SK-N-SH (cell line): Measurements from ENCODE around the gene EFS. TPM values are rescaled to one million over a fixed set of nuclear protein-coding genes. Genes with fewer than 3 reads are reported as not detected.

Source experiments
- CTCF ChIA-PET: fragments of 300-600, 350-600 bp; formaldehyde crosslinking; extraction: SDS; loops from one replicate; lab custom pipeline; 2021; lab: Yijun Ruan, JAX
- POLR2A ChIA-PET: fragments of 350-600 bp; sonication (Branson Sonifier 250); formaldehyde crosslinking; extraction: SDS; loops from one replicate; lab custom pipeline; 2020; ENCODE audit warnings: antibody characterized with exemption, inconsistent platforms; lab: Yijun Ruan, JAX
- DNase-seq: peaks from one replicate; pipeline ENCODE4 v3.0.0; 2012
- H2AFZ ChIP-seq: fragments of 200-600 bp; sonication (generic); 2 replicates; pipeline ENCODE4 v1.8.1; 2016; ENCODE audit warnings: antibody characterized with exemption, mild to moderate bottlenecking, low read depth
- H3F3A ChIP-seq: fragments of 200-600 bp; sonication (generic); replicated peaks from 2 replicates; pipeline ENCODE3; 2016; ENCODE audit warnings: antibody characterized with exemption, mild to moderate bottlenecking; ENCODE audit not compliant: insufficient read depth
- H3K27ac ChIP-seq, 2 experiments: fragments of 200-500 bp in 1 of 2; fragments of 200-600 bp in 1 of 2; sonication (Bioruptor generic) in 1 of 2; sonication (generic), shearing (Covaris generic) in 1 of 2; 2 replicates each; pipeline versions ENCODE4 v1.5.1 to v1.6.1; 2014 to 2016; ENCODE audit warnings: low read depth in 2 of 2, inconsistent platforms in 1 of 2, low read length in 1 of 2, mild to moderate bottlenecking in 1 of 2, mixed read lengths in 1 of 2
- H3K27me3 ChIP-seq: fragments of 200-600 bp; sonication (generic), shearing (Covaris generic); 2 replicates; pipeline ENCODE4 v1.6.1; 2016; ENCODE audit warnings: mixed run types; ENCODE audit not compliant: insufficient read depth
- H3K36me3 ChIP-seq, 2 experiments: fragments of 200-500 bp in 1 of 2; fragments of 200-600 bp in 1 of 2; sonication (Bioruptor generic) in 1 of 2; sonication (generic) in 1 of 2; replicated peaks in 1 of 2; 2 replicates each; pipeline versions ENCODE3 to v1.5.1; 2014 to 2016; ENCODE audit warnings: low read length in 1 of 2, mild to moderate bottlenecking in 1 of 2; ENCODE audit not compliant: insufficient read depth in 2 of 2, control insufficient read depth in 1 of 2
- H3K4me1 ChIP-seq, 2 experiments: fragments of 200-500 bp in 1 of 2; fragments of 200-600 bp in 1 of 2; sonication (Bioruptor generic) in 1 of 2; sonication (generic), shearing (Covaris generic) in 1 of 2; 2 replicates each; pipeline versions ENCODE4 v1.5.1 to v1.6.1; 2014 to 2016; ENCODE audit warnings: low read depth in 1 of 2, low read length in 1 of 2, mixed run types in 1 of 2; ENCODE audit not compliant: insufficient read depth in 2 of 2, control insufficient read depth in 1 of 2
- H3K4me2 ChIP-seq: fragments of 200-600 bp; sonication (generic), shearing (Covaris generic); 2 replicates; pipeline ENCODE4 v1.6.1; 2017; ENCODE audit warnings: mixed run types
- H3K4me3 ChIP-seq, 2 experiments: fragments of 200-500 bp in 1 of 2; fragments of 200-600 bp in 1 of 2; sonication (Bioruptor generic) in 1 of 2; sonication (generic), shearing (Covaris generic) in 1 of 2; 2 replicates each; pipeline versions ENCODE4 v1.5.1 to v1.8.1; 2014 to 2016; ENCODE audit warnings: low read depth in 2 of 2, inconsistent platforms in 1 of 2, low read length in 1 of 2, mild to moderate bottlenecking in 1 of 2, mixed read lengths in 1 of 2, moderate library complexity in 1 of 2
- H3K79me2 ChIP-seq: fragments of 200-600 bp; sonication (generic); 2 replicates; pipeline ENCODE4 v1.8.1; 2017; ENCODE audit warnings: mild to moderate bottlenecking; ENCODE audit not compliant: insufficient read depth
- H3K9ac ChIP-seq: fragments of 200-600 bp; sonication (generic); 2 replicates; pipeline ENCODE4 v1.6.1; 2017; ENCODE audit warnings: mixed run types
- H3K9me2 ChIP-seq: fragments of 200-600 bp; sonication (generic); 2 replicates; pipeline ENCODE4 v1.6.1; 2017; ENCODE audit warnings: mixed run types
- H3K9me3 ChIP-seq: fragments of 200-600 bp; sonication (generic); 2 replicates; pipeline ENCODE4 v1.6.1; 2017; ENCODE audit warnings: mixed run types, mild to moderate bottlenecking, moderate library complexity
- H4K20me1 ChIP-seq: fragments of 200-600 bp; sonication (generic); 2 replicates; pipeline ENCODE4 v1.6.1; 2017; ENCODE audit warnings: mild to moderate bottlenecking, mixed run types; ENCODE audit not compliant: insufficient read depth
- GABPA ChIP-seq: IDR thresholded peaks from 2 replicates; pipeline ENCODE4 v1.4.0; 2012; ENCODE audit warnings: low read depth, mild to moderate bottlenecking
- GATA2 ChIP-seq: sonication (generic); formaldehyde crosslinking; IDR thresholded peaks from 2 replicates; pipeline ENCODE4 v1.5.0; 2020; ENCODE audit warnings: mild to moderate bottlenecking, missing genetic modification reagents
- MAX ChIP-seq: IDR thresholded peaks from 2 replicates; pipeline ENCODE4 v1.4.0; 2012; ENCODE audit warnings: low read depth
- POLR2AphosphoS5 ChIP-seq: IDR thresholded peaks from 2 replicates; pipeline ENCODE4 v1.6.1; 2012; ENCODE audit warnings: low read depth, low read length
- RFX5 ChIP-seq: IDR thresholded peaks from 2 replicates; pipeline ENCODE4 v1.6.1; 2012; ENCODE audit warnings: mild to moderate bottlenecking, improper control_type of control experiment, low read length
- USF1 ChIP-seq: IDR thresholded peaks from 2 replicates; pipeline ENCODE4 v1.4.0; 2012; ENCODE audit warnings: low read depth, borderline replicate concordance
- USF2 ChIP-seq: fragments of 150-350 bp; IDR thresholded peaks from 2 replicates; pipeline ENCODE4 v1.6.1; 2017; ENCODE audit warnings: antibody characterized with exemption, low read length, low read depth, borderline replicate concordance
- YY1 ChIP-seq: IDR thresholded peaks from 2 replicates; pipeline ENCODE4 v1.4.0; 2012; ENCODE audit warnings: low read depth, mild to moderate bottlenecking
- WGBS: methylation state at CpG from one replicate; pipeline ENCODE4 v1.1.6; 2017; ENCODE audit warnings: low lambda C conversion rate; 5-methylcytosine and 5-hydroxymethylcytosine counted together
- polyA plus RNA-seq, 3 experiments: library from polyadenylated mRNA; depleted of rRNA; stranded (reverse); fragments of >200 nt; gene quantifications; 2 replicates each; pipeline ENCODE4 v1.2.3, GENCODE V29; 2012

Gene EFS
- polyA plus RNA-seq, 1 of the 3 experiments (the other 2 are of a cell fraction): 4.4 TPM

- Histone ChIP-seq H4K20me1 (no peaks in the 10 kb centered on the region), H3K4me3 (no peak overlapping the region), H2AFZ (no peak overlapping the region), H3K9me2 (no peaks in the 10 kb centered on the region), H3K27me3 (peaks cover 8% of the 10 kb centered on the region), H3K9me3 (no peaks in the 10 kb centered on the region), H3K9ac (no peak overlapping the region), H3K79me2 (no peaks in the 10 kb centered on the region), H3F3A (no peaks in the 10 kb centered on the region), H3K4me2 (no peak overlapping the region), H3K36me3 (no peaks in the 10 kb centered on the region), H3K4me1 (peaks cover 0 to 3% of the 10 kb centered on the region in 2 experiments; a peak in 1 of 4 replicates), H3K27ac (no peak overlapping the region)
- CTCF ChIA-PET: interaction anchor here (1.1 to 8.2 kb wide), 6 partner anchors 13 to 87 kb away, joined by 3 to 179 read pairs (median 5); partner anchors contain the start of gene PABPN1
- DNase-seq: no peak
- POLR2A ChIA-PET: interaction anchor here (0.5 kb wide), 1 partner anchor 113 kb away, joined by 3 read pairs; no protein-coding TSS in a partner anchor
- 68% methylated on average over 6 of the region's 6 CpGs for WGBS
- TF ChIP-seq RFX5 (no peak), MAX (no peak), USF2 (no peak), POLR2AphosphoS5 (no peak), GABPA (no peak), GATA2 (CRISPR knock-in tag) (no peak), YY1 (no peak), USF1 (no peak)
These were observed 17.3 kb upstream of the EFS start for GRCh38 chr14:23382276-23382675.

DNA sequence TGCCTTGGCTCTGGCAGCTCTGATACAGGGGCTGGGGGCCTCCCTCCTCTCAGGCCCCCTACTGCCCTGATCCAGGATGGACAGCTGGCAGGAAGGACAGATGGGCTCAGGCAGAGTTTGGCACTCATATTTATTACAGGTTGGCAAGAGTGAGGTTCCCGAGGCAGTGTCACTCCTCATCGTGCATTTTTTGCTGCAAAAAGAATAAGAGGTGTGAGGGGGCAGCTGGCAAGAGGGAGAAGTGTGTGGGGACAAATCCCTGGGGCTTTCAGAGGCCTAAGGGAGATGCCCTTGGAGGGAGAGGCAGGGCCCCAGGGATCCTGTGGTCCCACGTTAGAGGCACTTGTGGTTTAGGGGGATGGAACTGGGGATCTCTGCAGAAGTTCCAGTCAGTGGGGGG is 16.9 kb upstream of the EFS start:
- Histone ChIP-seq H3K36me3 (no peaks in the 10 kb centered on the region), H3K27me3 (peaks cover 8% of the 10 kb centered on the region), H4K20me1 (no peaks in the 10 kb centered on the region), H3K4me3 (no peak overlapping the region), H3K9me2 (no peaks in the 10 kb centered on the region), H3K79me2 (no peaks in the 10 kb centered on the region), H3K9me3 (no peaks in the 10 kb centered on the region), H3F3A (no peaks in the 10 kb centered on the region), H2AFZ (no peak overlapping the region), H3K27ac (no peak overlapping the region), H3K4me2 (no peak overlapping the region), H3K9ac (no peak overlapping the region), H3K4me1 (peaks cover 0 to 3% of the 10 kb centered on the region in 2 experiments; a peak in 1 of 4 replicates)
- ChIA-PET POLR2A (no interaction called here), CTCF (interaction anchor here (1.2 to 8.2 kb wide), 4 partner anchors 15 to 87 kb away, joined by 3 to 179 read pairs (median 22); partner anchors contain the start of gene PABPN1)
- TF ChIP-seq USF2: no peak
- 6% methylated on average over 3 of the region's 3 CpGs for WGBS
- DNase-seq: no peak
